ENCODE measurements around the gene GALNT4. TPM values are rescaled to one million over a fixed set of nuclear protein-coding genes. Genes with fewer than 3 reads are reported as not detected.

GALNT4 gene
- total and polyA plus RNA-seq, 9 of the 15 experiments (the other 6 are each of a cell fraction or from before 2014, with no cell fraction given), result 1.2 to 4.6 (median 3.4) TPM

GRCh38 chr12:89529738-89530137 lies 5.1 kb upstream of the GALNT4 start (continued):
- TF ChIP-seq REST (IDR thresholded peaks at IDR 0.05; ENCODE audit: borderline replicate concordance) (peak; percentile 71; the same call in 1 of the 2 replicates), REST (CRISPR knock-in tag; IDR thresholded peaks at IDR 0.05; ENCODE audit: low read depth) (no peak), ZNF12 (CRISPR knock-in tag; IDR thresholded peaks at IDR 0.05) (no peak), PHTF2 (CRISPR knock-in tag; IDR thresholded peaks at IDR 0.05) (no peak), RAD21 (CRISPR knock-in tag; conservative IDR thresholded peaks at IDR 0.05 in 1 of 2, IDR thresholded peaks at IDR 0.05 in 1 of 2) (peak; percentile 92 to 94), RBM25 (IDR thresholded peaks at IDR 0.05; ENCODE audit: low read depth, low read length, severe bottlenecking) (no peak), SMC3 (conservative IDR thresholded peaks at IDR 0.05; ENCODE audit: insufficient read depth, low read depth, low read length) (peak; percentile 57), FOXK2 (conservative IDR thresholded peaks at IDR 0.05 in 1 of 2, IDR thresholded peaks at IDR 0.05 in 1 of 2; ENCODE audit: low read depth in 2 of 2) (peak; percentile 61 to 80; a peak in 3 of 4 replicates), DEAF1 (CRISPR knock-in tag; IDR thresholded peaks at IDR 0.05) (peak; percentile 94)
